Stomach (tissue), 4 donors: ENCODE data around the gene LHX1.

Source experiments
- CTCF ChIP-seq, 7 experiments: fragments of 450-650 bp in 4 of 7; fragments of 200-600 bp in 3 of 7; sonication (generic) in 3 of 7; IDR thresholded peaks; one replicate each; pipeline ENCODE4 v1.5.1; 2016 to 2019; ENCODE audit warnings: antibody characterized with exemption in 7 of 7, control low read depth in 2 of 7, mild to moderate bottlenecking in 1 of 7
- POLR2A ChIP-seq, 4 donors: fragments of 450-650 bp; IDR thresholded peaks; one replicate each; pipeline ENCODE4 v1.6.1; 2016; ENCODE audit warnings: antibody characterized with exemption in 4 of 4, control low read depth in 2 of 4, mild to moderate bottlenecking in 1 of 4, moderate library complexity in 1 of 4

DNA sequence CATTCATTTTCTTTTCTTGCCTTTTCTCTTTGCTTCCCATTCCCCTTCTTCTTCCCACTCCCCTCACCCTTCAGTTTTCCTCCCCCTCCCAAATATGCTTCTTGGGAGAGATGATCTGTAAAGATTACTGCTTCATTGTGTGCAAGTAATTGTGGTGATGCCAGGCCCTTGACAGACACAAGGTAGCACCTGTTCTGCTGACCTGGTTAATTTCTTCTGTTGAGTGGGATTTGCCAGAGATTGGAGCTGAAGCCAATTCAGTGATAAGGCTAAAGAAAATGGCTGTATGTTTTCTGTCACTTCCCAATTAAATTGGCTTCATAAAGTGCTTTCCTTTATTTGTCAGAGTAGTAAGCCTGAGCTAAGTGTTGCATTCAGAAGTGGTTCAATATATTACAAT, 56.0 kb downstream of the LHX1 start:
- TF ChIP-seq CTCF (IDR thresholded peaks at IDR 0.05): no peak
- no peak for TF ChIP-seq POLR2A (IDR thresholded peaks at IDR 0.05)
